ENCODE measurements around the gene SCRG1.

The SCRG1 gene

DNA sequence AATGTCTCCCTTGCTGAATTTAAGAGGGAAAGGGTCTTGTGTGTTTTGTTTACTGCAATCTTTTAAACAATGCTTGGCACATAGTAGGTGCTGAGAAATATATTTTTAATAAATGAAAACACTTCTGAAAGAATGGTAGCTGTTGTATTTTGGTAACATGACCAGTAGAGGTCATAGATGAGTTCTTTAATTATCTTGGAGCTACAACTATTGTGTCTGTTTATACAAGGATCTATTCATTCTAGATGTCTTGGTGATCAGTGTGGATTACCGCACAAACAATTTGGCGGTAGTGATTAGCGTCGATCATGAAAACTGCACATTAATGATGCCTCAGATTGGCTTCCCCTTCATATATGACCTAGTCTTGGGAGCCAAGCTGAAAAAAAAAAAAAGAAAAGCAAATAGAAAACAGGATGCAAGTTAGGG is 21.4 kb upstream of the SCRG1 start:
- peak; percentile 36 to 46 for DNase-seq
- no peak for TF ChIP-seq POLR2A (IDR thresholded peaks at IDR 0.05; ENCODE audit: low read length)
- TF ChIP-seq GATA1 (IDR thresholded peaks at IDR 0.05; ENCODE audit: low read depth, low read length): no peak

DNA sequence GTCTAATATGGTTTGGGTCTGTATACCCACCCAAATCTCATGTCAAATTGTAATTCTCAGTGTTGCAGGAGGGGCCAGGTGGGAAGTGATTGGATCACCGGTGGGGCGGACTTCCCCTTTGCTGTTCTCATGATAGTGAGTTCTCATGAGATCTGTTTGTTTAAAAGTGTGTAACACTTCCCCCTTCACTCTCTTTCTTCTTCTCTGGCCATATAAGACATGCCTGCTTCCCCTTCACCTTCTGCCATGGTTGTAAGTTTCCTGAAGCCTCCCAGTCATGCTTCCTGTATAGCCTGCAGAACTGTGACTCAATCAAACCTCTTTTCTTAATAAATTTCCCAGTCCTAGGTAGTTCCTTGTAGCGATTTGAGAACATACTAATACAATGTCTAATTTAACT is 19.7 kb upstream of the SCRG1 start:
- no peak for TF ChIP-seq GATA1 (IDR thresholded peaks at IDR 0.05; ENCODE audit: low read depth, low read length)
- TF ChIP-seq POLR2A (IDR thresholded peaks at IDR 0.05; ENCODE audit: low read length): no peak
- DNase-seq: no peak

- DNase-seq: no peak
- TF ChIP-seq GATA1 (IDR thresholded peaks at IDR 0.05; ENCODE audit: low read depth, low read length) (no peak), POLR2A (IDR thresholded peaks at IDR 0.05; ENCODE audit: low read length) (no peak)
These were observed 18.9 kb upstream of the SCRG1 start for GRCh38 chr4:173417833-173418232.

DNA sequence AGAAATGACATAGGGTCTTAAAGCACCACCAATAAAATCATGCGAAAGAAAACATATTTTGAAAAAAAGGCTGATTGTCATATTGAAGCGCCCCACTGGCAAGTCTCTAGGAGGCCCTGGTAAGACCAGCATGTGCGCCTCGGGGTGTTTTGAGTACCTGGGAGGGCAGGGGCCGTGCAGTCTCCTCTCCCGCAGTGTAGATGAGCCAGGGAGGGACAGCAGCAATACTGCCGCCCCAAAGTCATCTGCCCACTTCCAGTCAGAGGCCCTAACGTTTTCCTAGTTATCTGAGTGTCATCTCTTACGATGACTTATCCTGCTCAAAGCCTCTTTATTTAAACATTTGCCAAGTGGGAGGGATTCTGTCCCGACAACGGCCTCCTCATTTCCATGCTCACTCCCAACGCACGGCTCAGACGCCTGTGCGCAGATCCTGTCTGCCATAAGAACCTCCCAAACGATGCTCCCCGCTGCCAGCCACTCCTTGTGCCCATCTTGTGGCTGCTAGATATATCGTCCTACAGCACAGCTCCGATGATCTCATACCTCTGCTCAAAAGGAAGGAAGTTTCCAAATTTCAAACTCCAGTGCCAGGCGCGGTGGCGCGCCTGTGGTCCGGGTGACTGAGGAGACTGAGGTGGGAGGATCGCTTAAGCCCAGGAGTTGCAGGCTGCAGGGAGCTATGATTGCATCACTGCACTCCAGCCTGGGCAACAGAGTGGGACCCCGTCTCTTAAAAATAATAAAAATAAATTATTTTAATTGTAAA is 17.2 kb upstream of the SCRG1 start:
- DNase-seq: peak in 1 of 2 experiments; percentile 14
- TF ChIP-seq GATA1 (IDR thresholded peaks at IDR 0.05; ENCODE audit: low read depth, low read length) (no peak), POLR2A (IDR thresholded peaks at IDR 0.05; ENCODE audit: low read length) (no peak)

DNA sequence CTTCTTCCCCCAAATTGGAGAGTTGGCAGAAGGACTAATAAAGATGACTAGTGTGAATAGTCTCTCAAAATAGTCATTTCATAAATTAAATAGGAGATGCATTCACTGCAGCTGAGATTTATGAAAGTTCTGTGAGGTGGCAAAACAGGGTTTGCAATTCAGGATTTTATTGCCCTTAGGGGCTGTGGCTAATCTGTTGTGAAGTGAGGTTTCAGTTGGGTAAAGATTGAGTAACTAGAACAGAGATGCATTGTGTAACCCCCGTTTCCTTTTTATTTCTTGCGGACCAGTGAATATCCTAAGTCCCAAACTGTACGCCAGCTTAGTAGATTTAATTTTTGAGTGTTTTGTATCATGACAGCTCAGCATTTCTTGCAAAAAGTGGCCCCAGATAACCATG is 16.2 kb upstream of the SCRG1 start:
- TF ChIP-seq GATA1 (IDR thresholded peaks at IDR 0.05; ENCODE audit: low read depth, low read length): no peak
- no peak for TF ChIP-seq POLR2A (IDR thresholded peaks at IDR 0.05; ENCODE audit: low read length)
- no peak for DNase-seq

DNA sequence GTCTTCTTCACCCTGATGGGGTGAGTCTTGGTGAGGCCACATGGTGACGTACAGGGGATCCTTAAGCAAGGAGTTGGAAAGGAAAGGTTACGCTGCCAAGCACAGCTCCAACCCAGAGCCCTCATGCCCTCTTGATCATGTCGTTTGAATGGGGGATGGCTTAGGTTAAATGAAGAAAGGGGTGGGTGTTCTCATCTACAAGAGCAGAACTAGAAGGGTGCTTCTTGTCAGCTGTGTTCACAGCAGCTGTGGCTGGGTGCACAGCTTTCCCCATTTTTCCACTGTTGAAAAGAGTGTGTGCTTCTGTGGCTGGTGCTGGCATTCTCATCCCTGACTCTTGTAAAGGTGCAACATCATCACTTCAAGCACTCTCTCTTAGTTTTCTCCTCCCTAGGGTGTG is 15.5 kb upstream of the SCRG1 start:
- TF ChIP-seq POLR2A (IDR thresholded peaks at IDR 0.05; ENCODE audit: low read length): no peak
- no peak for TF ChIP-seq GATA1 (IDR thresholded peaks at IDR 0.05; ENCODE audit: low read depth, low read length)

DNA sequence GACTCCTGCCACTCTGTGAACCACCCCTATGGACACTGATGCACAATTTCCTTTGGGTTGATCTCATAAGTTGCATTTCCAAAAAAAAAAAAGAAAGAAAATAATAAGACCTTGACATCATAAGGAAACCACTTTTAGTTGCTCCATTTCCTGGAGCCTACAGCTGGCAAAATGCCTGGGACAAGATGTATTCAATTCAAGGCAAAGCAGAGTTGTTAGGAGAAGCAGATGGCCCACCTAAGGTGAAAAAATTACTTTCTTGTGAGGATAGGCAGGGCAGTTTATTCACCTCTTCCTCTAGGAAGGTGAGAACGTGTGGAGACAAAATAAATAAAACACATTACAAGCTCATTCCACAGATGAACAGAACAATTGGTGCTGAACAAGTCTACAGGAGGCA is 14.1 kb upstream of the SCRG1 start:
- TF ChIP-seq POLR2A (IDR thresholded peaks at IDR 0.05; ENCODE audit: low read length) (no peak), GATA1 (IDR thresholded peaks at IDR 0.05; ENCODE audit: low read depth, low read length) (no peak)
- no peak for DNase-seq

More for the DNA sequence above, 15.5 kb upstream of the SCRG1 start:
- no peak for DNase-seq

- no peak for TF ChIP-seq POLR2A (IDR thresholded peaks at IDR 0.05; ENCODE audit: low read length)
- TF ChIP-seq GATA1 (IDR thresholded peaks at IDR 0.05; ENCODE audit: low read depth, low read length): no peak
- DNase-seq: peak in 1 of 2 experiments; percentile 33
These were observed 12.3 kb upstream of the SCRG1 start for GRCh38 chr4:173411106-173411693.

- DNase-seq: no peak
- TF ChIP-seq POLR2A (IDR thresholded peaks at IDR 0.05; ENCODE audit: low read length): no peak
- TF ChIP-seq GATA1 (IDR thresholded peaks at IDR 0.05; ENCODE audit: low read depth, low read length): no peak
These were observed 11.2 kb upstream of the SCRG1 start for GRCh38 chr4:173410079-173410478.

GRCh38 chr4:173405840-173406606 is 7.1 kb upstream of the SCRG1 start:
- DNase-seq: no peak
- no peak for TF ChIP-seq POLR2A (IDR thresholded peaks at IDR 0.05; ENCODE audit: low read length)
- no peak for TF ChIP-seq GATA1 (IDR thresholded peaks at IDR 0.05; ENCODE audit: low read depth, low read length)

DNA sequence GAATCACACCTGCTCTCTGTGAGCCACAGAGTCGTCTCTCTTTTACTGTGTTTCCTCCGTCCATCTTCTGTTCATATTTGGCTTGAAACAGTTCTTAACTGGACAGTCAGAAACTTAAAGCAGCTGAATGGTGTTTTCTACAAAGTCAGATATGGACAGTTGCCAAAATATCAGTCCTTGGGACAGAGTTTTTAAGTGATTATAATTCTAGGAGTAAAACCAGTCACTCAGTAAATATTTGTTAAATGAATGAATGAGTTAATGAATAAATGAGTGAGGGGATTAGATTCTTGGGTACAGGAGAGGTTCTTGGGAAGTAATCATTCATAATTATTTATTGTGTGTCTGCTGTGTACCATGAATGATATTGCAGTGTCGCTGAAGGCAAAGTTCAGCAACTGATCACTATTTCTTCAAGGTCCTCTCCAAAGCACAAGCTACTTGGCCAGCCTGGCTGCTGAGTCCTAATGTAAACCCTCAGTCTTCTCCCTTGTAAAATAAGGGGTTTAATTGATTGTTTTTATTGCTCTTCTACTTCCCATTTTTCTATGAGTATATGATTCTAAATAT is 5.5 kb upstream of the SCRG1 start:
- no peak for DNase-seq
- no peak for TF ChIP-seq POLR2A (IDR thresholded peaks at IDR 0.05; ENCODE audit: low read length)

DNA sequence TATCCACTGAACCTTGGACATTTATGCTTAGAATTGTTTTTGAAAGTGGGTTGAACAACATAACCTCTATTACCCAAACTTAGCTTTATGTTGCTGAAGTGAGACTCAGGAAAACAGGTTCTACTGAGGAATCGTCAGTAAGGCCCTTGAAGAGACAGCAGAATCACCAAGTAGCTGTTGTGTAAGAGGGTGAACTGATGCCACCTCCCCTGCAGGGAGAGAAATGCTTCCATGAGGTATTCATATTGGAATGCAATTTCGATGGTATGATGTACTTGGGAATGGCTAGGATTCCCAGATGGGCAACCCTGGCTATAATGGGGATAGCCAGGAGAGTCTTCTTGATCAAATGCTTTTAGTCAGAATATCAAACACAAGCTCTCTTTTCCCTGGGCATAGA is 4.1 kb upstream of the SCRG1 start:
- TF ChIP-seq GATA1 (IDR thresholded peaks at IDR 0.05; ENCODE audit: low read depth, low read length) (no peak), POLR2A (IDR thresholded peaks at IDR 0.05; ENCODE audit: low read length) (no peak)
- DNase-seq: no peak

GRCh38 chr4:173401063-173401462 is 2.1 kb upstream of the SCRG1 start:
- TF ChIP-seq POLR2A (IDR thresholded peaks at IDR 0.05; ENCODE audit: low read length): no peak
- no peak for TF ChIP-seq GATA1 (IDR thresholded peaks at IDR 0.05; ENCODE audit: low read depth, low read length)
- no peak for DNase-seq

- no peak for TF ChIP-seq POLR2A (IDR thresholded peaks at IDR 0.05; ENCODE audit: low read length)
- TF ChIP-seq GATA1 (IDR thresholded peaks at IDR 0.05; ENCODE audit: low read depth, low read length): no peak
- no peak for DNase-seq
These were observed 696 bp downstream of the SCRG1 start for GRCh38 chr4:173398220-173398619.

Measured in erythroblast (primary cell).